ENCODE measurements around the gene EIF2A.
"Not testable (repeated sequence)": the region's sequence is repeated elsewhere in the genome, so short reads cannot be mapped to it uniquely, and the experiment has no call there.

The EIF2A gene

GRCh38 chr3:150543531-150543930, 3.1 kb upstream of the EIF2A start:
- DNase-seq (ENCODE audit: low read depth), result no peak

GRCh38 chr3:150544041-150544440, 2.5 kb upstream of the EIF2A start:
- no peak for DNase-seq (ENCODE audit: low read depth)

GRCh38 chr3:150544726-150545125, 1.9 kb upstream of the EIF2A start:
- no peak for DNase-seq (ENCODE audit: low read depth)

GRCh38 chr3:150545419-150546225, 965 bp upstream of the EIF2A start:
- DNase-seq (ENCODE audit: low read depth), result no peak

- no peak for DNase-seq (ENCODE audit: low read depth)
These were observed 606 bp downstream of the EIF2A start for GRCh38 chr3:150547045-150547741.

DNA sequence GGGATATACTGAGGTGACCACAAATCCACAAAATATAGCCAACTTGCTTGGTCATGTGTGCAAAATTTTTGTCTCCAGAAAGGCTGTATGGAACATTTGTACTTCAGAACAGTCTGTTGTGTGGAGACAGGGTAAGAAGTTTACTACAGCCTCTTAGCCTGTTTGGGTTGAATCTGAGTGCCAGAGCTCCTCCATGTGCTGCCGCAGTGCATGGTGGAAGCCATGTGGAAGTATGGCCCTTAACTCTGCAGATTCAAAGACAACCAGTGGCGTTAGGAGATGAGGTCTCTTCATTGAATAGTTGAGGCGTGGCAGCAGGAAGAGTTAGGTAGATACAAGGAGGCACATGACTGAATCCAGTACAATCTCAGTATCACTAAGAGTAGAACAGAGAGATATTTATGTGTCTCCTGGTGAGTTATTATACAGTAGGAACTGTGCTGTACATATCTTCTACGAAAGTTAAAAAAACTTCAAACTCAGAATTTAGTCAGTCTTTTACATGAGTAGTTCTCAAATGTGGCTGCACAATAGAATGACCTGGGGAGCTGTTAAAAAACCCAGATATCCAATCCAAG, 9.4 kb downstream of the EIF2A start:
- no peak for DNase-seq (ENCODE audit: low read depth)

DNA sequence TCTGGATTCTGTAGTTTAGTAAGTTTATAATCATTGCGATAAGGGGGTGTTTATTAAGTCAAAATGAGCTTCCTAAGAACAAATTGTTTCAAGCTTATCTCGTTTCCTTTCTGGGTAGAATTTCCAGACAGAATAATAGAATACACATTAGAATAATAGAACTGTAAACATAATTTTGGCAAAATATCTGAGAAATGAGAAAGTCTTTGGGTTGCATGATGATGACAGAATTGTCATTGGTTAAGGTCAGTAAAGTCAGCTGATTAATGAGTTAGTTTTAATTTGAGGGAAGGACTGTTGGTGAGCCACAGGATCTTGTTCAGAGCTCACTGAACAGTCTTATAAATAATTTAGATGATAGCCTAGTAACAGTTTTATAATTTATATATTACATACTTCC, 10.2 kb downstream of the EIF2A start:
- no peak for DNase-seq (ENCODE audit: low read depth)

DNA sequence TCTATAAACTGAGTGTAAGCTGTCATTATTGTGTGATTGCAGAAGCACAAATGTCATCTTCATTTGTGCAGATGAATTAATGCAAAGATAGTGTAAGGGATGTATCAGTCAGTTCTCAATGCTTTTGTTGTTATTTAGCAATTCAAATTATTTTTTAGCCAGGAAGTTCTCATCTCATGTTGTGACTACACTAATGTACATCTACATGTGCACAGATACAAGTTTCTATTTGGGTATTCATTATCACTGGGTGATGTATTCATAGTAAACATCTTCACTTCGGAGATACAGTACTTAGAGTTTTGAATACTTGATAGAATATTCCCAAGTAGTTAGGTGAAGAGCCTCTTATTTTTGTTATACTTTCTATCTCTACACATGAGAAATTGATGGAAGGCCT, 11.1 kb downstream of the EIF2A start:
- DNase-seq (ENCODE audit: low read depth), result no peak

GRCh38 chr3:150564243-150564642, 17.7 kb downstream of the EIF2A start:
- no peak for DNase-seq (ENCODE audit: low read depth)

DNA sequence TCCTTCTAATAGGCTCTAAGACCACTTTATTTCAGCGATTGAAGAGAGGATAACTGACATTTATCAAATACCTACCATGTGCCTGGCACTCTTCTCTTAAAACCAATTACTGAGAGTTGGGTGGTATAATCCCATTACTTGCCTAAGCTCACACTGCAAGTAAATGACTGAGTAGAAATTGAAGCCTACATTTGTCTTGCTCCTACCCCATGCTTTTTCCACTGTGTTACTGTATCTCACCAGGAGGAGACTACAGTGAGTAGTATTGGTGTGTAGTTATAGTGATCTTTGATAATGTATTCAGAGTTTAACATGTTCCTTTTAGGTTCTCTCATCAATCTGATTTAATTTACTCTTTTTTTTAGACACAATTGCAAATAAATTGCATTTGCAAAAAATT, 20.7 kb downstream of the EIF2A start:
- no peak for DNase-seq (ENCODE audit: low read depth)

DNA sequence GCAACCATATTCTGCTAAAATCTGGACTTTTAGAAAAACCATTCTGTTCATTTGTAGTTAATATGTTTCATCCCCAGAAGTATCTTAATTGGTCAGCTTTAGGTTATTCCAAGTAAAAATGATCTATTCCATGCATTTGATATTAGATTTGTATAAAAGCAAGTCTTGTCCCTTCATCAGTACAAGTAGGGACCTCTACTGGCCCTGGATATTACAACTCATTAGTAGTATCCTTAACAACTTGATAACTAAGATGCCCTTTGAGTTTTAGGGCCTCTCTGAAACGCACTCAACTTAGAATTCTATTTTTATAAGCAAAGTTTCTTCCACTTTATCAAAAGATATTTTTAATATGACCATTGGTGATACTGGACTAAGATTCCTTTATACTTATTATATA, 31.3 kb downstream of the EIF2A start:
- no peak for DNase-seq (ENCODE audit: low read depth)

- DNase-seq (ENCODE audit: low read depth), result no peak
These were observed 34.6 kb downstream of the EIF2A start for GRCh38 chr3:150581174-150581573.

DNA sequence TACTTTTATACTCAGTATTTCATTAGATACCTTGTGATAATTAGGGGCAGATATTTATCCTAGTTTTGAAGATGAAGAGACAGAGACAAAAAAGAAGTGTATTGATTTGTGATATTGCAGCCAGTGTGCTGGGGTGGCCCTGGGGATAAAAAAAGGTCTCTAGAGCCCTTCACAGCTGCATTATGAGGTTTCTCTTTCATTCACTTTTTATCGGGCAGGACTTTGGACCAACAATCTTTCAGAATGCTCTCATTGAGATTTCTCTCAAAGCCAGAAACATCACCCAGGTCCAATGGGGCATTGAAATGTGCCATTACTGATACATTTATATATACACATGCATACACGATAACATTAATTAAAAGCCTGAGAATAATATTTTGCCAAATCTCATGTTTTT, 36.0 kb downstream of the EIF2A start:
- DNase-seq (ENCODE audit: low read depth), result no peak

GRCh38 chr3:150583028-150583427, 36.4 kb downstream of the EIF2A start:
- no peak for DNase-seq (ENCODE audit: low read depth)

DNA sequence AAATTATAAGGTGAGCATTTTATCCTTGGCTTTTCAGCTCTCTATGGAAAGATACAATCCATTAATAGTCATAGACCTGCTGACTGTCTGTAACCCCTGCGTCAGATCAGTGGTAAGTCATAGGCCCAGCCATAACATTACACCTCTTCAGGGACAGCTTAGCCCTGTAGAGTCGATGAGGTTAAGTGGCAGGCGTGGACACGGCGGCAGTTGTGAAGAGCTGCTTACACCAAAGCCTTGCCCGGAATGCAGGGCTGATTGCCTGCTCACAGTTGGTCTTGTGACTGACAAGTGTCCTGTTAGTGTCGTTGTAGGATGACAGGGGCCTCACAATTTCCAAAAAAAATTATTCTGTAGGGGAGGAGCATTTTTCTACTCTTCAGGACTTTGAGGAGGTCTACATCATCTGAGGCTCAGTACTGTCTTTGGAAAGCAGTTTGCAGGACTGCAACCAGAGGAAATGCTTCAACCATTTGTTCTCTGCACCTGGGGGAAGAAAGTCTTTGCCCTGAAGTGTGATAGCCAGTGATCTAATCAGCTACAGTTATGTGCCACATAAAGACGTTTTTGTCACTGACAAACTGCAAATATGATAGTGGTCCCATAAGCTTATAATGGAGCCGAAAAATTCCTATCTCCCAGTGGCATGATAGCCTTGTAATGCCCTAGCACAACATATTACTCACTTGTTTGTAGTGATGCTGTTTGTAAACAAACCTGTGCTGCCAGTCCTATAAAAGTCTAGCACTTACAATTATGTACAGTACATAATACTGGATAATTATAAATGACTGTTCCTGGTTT, 41.6 kb downstream of the EIF2A start:
- no peak for DNase-seq (ENCODE audit: low read depth)

DNA sequence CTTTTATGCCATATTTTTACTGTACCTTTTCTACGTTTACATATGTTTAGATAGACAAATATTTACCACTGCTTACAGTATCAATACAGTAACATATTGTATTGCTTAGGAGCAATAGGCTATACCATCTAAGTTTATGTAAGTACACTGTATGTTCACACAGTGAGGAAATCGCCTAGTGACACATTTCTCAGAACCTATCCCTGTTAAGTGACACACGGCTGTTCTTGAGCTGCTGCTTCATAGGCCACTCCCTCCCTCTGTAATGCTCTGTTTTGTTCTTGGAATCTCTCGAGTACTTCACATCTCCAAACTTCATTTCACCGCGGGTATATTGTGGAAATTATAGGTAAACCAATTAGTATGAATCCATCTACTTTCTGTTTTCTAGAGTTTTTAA, 43.2 kb downstream of the EIF2A start:
- DNase-seq (ENCODE audit: low read depth), result no peak

DNA sequence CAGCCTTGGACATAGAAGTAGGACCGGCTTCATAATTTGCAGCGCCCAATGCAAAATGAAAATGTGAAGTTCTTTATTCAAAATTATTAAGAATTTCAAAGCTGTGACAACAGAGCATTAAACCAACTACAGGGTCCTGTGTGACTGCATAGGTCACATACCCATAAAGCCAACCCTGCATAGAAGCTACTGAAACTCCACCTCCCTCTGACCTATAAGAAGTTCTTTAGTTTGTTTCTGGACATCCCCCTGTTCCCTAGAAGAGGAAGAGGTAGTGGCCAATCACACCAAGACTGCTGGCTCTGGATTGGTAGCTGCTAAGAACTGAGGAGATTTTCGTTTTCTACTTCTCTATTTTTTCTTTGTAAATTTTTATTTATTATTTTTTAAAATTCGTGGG, 47.6 kb downstream of the EIF2A start:
- no peak for DNase-seq (ENCODE audit: low read depth)

GRCh38 chr3:150597646-150598045, 51.1 kb downstream of the EIF2A start:
- DNase-seq (ENCODE audit: low read depth), result no peak

GRCh38 chr3:150599611-150600297, 53.2 kb downstream of the EIF2A start:
- DNase-seq (ENCODE audit: low read depth), result no peak

DNA sequence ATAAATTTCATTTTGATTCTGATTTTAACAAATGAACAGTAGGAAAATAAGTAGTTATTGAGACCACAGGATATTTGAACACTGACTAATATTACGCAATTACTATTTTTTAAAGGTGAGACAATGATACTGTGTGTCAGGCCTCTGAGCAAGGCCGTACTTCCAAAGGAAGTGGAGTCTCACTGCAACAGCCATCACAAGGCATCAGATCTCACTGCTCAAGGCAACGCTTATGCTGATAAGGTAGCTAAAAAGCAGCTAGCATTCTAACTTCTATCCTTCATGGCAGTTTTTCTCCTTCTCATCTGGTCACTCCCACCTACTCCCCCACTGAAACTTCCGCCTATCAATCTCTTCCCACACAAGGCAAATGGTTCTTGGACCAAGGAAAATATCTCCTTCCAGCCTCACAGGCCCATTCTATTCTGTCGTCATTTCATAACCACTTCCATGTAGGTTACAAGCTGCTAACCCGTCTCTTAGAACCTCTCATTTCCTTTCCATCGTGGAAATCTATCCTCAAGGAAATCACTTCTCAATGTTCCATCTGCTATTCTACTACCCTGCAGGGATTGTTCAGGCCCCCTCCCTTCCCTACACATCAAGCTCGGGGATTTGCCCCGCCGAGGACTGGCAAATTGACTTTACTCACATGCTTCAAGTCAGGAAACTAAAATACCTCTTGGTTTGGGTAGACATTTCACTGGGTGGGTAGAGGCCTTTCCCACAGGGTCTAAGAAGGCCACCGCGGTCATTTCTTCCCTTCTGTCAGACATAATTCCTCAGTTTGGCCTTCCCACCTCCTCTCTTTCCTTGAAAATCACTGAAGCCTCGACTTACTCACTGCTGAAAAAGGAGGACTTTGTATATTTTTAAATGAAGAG, 54.3 kb downstream of the EIF2A start:
- not testable (repeated sequence) for DNase-seq (ENCODE audit: low read depth)

All from activated T-cell treated with anti-CD3 and anti-CD28 coated beads for 48 hours (primary cell).